ENCODE measurements around the gene ACTG1.

ACTG1 gene

GRCh38 chr17:81518113-81518784 lies 5.7 kb upstream of the ACTG1 start:
- DNase-seq (no peak), ATAC-seq (no peak)

- ATAC-seq, result no peak
Measured at GRCh38 chr17:81517339-81518112, 4.9 kb upstream of the ACTG1 start.

GRCh38 chr17:81517009-81517338 lies 4.4 kb upstream of the ACTG1 start:
- DNase-seq (no peak), ATAC-seq (no peak)

More at GRCh38 chr17:81517339-81518112, 4.9 kb upstream of the ACTG1 start:
- no peak for DNase-seq

- no peak for DNase-seq
- ATAC-seq, result no peak
Measured at GRCh38 chr17:81516439-81516838, 3.8 kb upstream of the ACTG1 start.

GRCh38 chr17:81515530-81516041 lies 3.0 kb upstream of the ACTG1 start:
- ATAC-seq, result no peak
- no peak for DNase-seq

GRCh38 chr17:81514739-81515529 lies 2.3 kb upstream of the ACTG1 start:
- ATAC-seq (peak; percentile 53), DNase-seq (peak; percentile 83)

- ATAC-seq (no peak), DNase-seq (no peak)
Measured at GRCh38 chr17:81514489-81514738, 1.8 kb upstream of the ACTG1 start.

- DNase-seq, result peak; percentile 73
- peak; percentile 2 for ATAC-seq
Measured at GRCh38 chr17:81513753-81514488, 1.3 kb upstream of the ACTG1 start.

- DNase-seq (peak; percentile 81), ATAC-seq (peak; percentile 25)
Measured at GRCh38 chr17:81513372-81513752, 763 bp upstream of the ACTG1 start.

GRCh38 chr17:81511804-81512561 lies 616 bp downstream of the ACTG1 start:
- ATAC-seq, result no peak
- peak; percentile 50 for DNase-seq

- no peak for DNase-seq
- ATAC-seq, result no peak
Measured at GRCh38 chr17:81511554-81511803, 1.1 kb downstream of the ACTG1 start.

- ATAC-seq, result no peak
- no peak for DNase-seq
Measured at GRCh38 chr17:81510785-81511553, 1.6 kb downstream of the ACTG1 start.

GRCh38 chr17:81509972-81510784 lies 2.4 kb downstream of the ACTG1 start:
- DNase-seq (no peak), ATAC-seq (no peak)

- no peak for DNase-seq
- ATAC-seq, result no peak
Measured at GRCh38 chr17:81509207-81509971, 3.2 kb downstream of the ACTG1 start.

GRCh38 chr17:81508639-81509206 lies 3.9 kb downstream of the ACTG1 start:
- DNase-seq (no peak), ATAC-seq (no peak)

GRCh38 chr17:81503619-81504018 lies 9.0 kb downstream of the ACTG1 start:
- DNase-seq (no peak), ATAC-seq (no peak)

- DNase-seq (no peak), ATAC-seq (no peak)
Measured at GRCh38 chr17:81502471-81503017, 10.1 kb downstream of the ACTG1 start.

GRCh38 chr17:81500047-81500446 lies 12.6 kb downstream of the ACTG1 start:
- DNase-seq (no peak), ATAC-seq (no peak)

- ATAC-seq (no peak), DNase-seq (no peak)
Measured at GRCh38 chr17:81499601-81499970, 13.0 kb downstream of the ACTG1 start.

Data from stimulated activated naive CD8-positive, alpha-beta T cell treated with anti-CD3 and anti-CD28 coated beads, Interleukin-15, Interleukin-2, amounts not matched to agents 100 U/mL and 50 U/mL, for 24 hours (primary cell).